Stimulated activated memory B cell treated with anti-CD40 and anti-IgM and Interleukin-4, amounts not matched to agents 10 μg/mL and 1 μg/mL and 100 μg/mL, for 72 hours (primary cell): Measurements from ENCODE around the gene GLOD4.
"Not testable (repeated sequence)": the region's sequence is repeated elsewhere in the genome, so short reads cannot be mapped to it uniquely, and the experiment has no call there.

ENCODE experiments used
- ATAC-seq: fragments of 150-1000 bp; cut with Tn5 transposase; 2 replicates; pipeline ENCODE4 v1.10.0; 2021
- H3K27ac Mint-ChIP-seq: one replicate; pipeline ENCODE4 v1.8.0; 2022; ENCODE audit warnings: mild to moderate bottlenecking, mixed read lengths
- H3K27me3 Mint-ChIP-seq: one replicate; pipeline ENCODE4 v1.8.0; 2022; ENCODE audit warnings: mixed read lengths
- H3K36me3 Mint-ChIP-seq: one replicate; pipeline ENCODE4 v1.8.0; 2022; ENCODE audit warnings: mixed read lengths
- H3K4me1 Mint-ChIP-seq: one replicate; pipeline ENCODE4 v1.8.0; 2022; ENCODE audit warnings: mixed read lengths
- H3K4me3 Mint-ChIP-seq: one replicate; pipeline ENCODE4 v1.8.0; 2022; ENCODE audit warnings: mild to moderate bottlenecking, moderate library complexity, mixed read lengths
- H3K9me3 Mint-ChIP-seq: one replicate; pipeline ENCODE4 v1.8.0; 2022; ENCODE audit warnings: mixed read lengths

GLOD4 gene

GRCh38 chr17:794876-795275, 12.8 kb upstream of the GLOD4 start:
- Mint-ChIP-seq H3K4me3 (no peak overlapping the region), H3K9me3 (no peaks in the 10 kb centered on the region), H3K36me3 (peaks cover 11% of the 10 kb centered on the region), H3K27me3 (no peaks in the 10 kb centered on the region), H3K4me1 (peaks cover 6% of the 10 kb centered on the region), H3K27ac (no peak overlapping the region)
- peak; percentile 74 for ATAC-seq

- peaks cover 6% of the 10 kb centered on the region for H3K4me1 Mint-ChIP-seq
- H3K9me3 Mint-ChIP-seq: no peaks in the 10 kb centered on the region
- H3K4me3 Mint-ChIP-seq: no peak overlapping the region
- no peak overlapping the region for H3K27ac Mint-ChIP-seq
- peaks cover 24% of the 10 kb centered on the region for H3K36me3 Mint-ChIP-seq
- H3K27me3 Mint-ChIP-seq: no peaks in the 10 kb centered on the region
- no peak for ATAC-seq
Observed at GRCh38 chr17:792277-792676, 10.2 kb upstream of the GLOD4 start.

- Mint-ChIP-seq H3K27me3 (no peaks in the 10 kb centered on the region), H3K4me1 (peaks cover 6% of the 10 kb centered on the region), H3K36me3 (peaks cover 28% of the 10 kb centered on the region), H3K4me3 (no peak overlapping the region), H3K27ac (no peak overlapping the region), H3K9me3 (no peaks in the 10 kb centered on the region)
- ATAC-seq: no peak
Observed at GRCh38 chr17:791829-792228, 9.7 kb upstream of the GLOD4 start.

GRCh38 chr17:790874-791247, 8.8 kb upstream of the GLOD4 start:
- not testable (repeated sequence) for H3K4me3 Mint-ChIP-seq, H3K4me1 Mint-ChIP-seq, H3K27me3 Mint-ChIP-seq, H3K9me3 Mint-ChIP-seq, H3K27ac Mint-ChIP-seq, ATAC-seq
- peaks cover 33% of the 10 kb centered on the region for H3K36me3 Mint-ChIP-seq

- peaks cover 33% of the 10 kb centered on the region for H3K36me3 Mint-ChIP-seq
- H3K9me3 Mint-ChIP-seq, H3K4me3 Mint-ChIP-seq, ATAC-seq, H3K27me3 Mint-ChIP-seq, H3K4me1 Mint-ChIP-seq, H3K27ac Mint-ChIP-seq: not testable (repeated sequence)
Observed at GRCh38 chr17:789931-790873, 8.1 kb upstream of the GLOD4 start.

- Mint-ChIP-seq H3K36me3 (peaks cover 33% of the 10 kb centered on the region), H3K9me3 (no peaks in the 10 kb centered on the region), H3K27ac (no peak overlapping the region), H3K4me3 (no peak overlapping the region), H3K27me3 (no peaks in the 10 kb centered on the region), H3K4me1 (peaks cover 6% of the 10 kb centered on the region)
- ATAC-seq: no peak
Observed at GRCh38 chr17:789160-789840, 7.2 kb upstream of the GLOD4 start.

GRCh38 chr17:788551-788950, 6.5 kb upstream of the GLOD4 start:
- H3K4me1 Mint-ChIP-seq: peaks cover 13% of the 10 kb centered on the region
- H3K9me3 Mint-ChIP-seq: no peaks in the 10 kb centered on the region
- ATAC-seq: no peak
- H3K27me3 Mint-ChIP-seq: no peaks in the 10 kb centered on the region
- H3K27ac Mint-ChIP-seq: no peak overlapping the region
- peaks cover 33% of the 10 kb centered on the region for H3K36me3 Mint-ChIP-seq
- H3K4me3 Mint-ChIP-seq: no peak overlapping the region

GRCh38 chr17:787641-788221, 5.7 kb upstream of the GLOD4 start:
- no peak for ATAC-seq
- Mint-ChIP-seq H3K4me3 (no peak overlapping the region), H3K36me3 (peaks cover 33% of the 10 kb centered on the region), H3K4me1 (peaks cover 17% of the 10 kb centered on the region), H3K27ac (no peak overlapping the region), H3K27me3 (no peaks in the 10 kb centered on the region), H3K9me3 (no peaks in the 10 kb centered on the region)

GRCh38 chr17:785901-786300, 3.8 kb upstream of the GLOD4 start:
- not testable (repeated sequence) for H3K27me3 Mint-ChIP-seq, H3K4me3 Mint-ChIP-seq, H3K27ac Mint-ChIP-seq, ATAC-seq, H3K9me3 Mint-ChIP-seq
- peaks cover 35% of the 10 kb centered on the region for H3K36me3 Mint-ChIP-seq
- peaks cover 32% of the 10 kb centered on the region for H3K4me1 Mint-ChIP-seq

- H3K4me3 Mint-ChIP-seq: no peak overlapping the region
- no peak for ATAC-seq
- H3K36me3 Mint-ChIP-seq: peaks cover 20% of the 10 kb centered on the region
- H3K9me3 Mint-ChIP-seq: no peaks in the 10 kb centered on the region
- peaks cover 39% of the 10 kb centered on the region for H3K4me1 Mint-ChIP-seq
- no peak overlapping the region for H3K27ac Mint-ChIP-seq
- H3K27me3 Mint-ChIP-seq: no peaks in the 10 kb centered on the region
Observed at GRCh38 chr17:784143-784542, 2.1 kb upstream of the GLOD4 start.

GRCh38 chr17:778096-778495, 4.0 kb downstream of the GLOD4 start:
- ATAC-seq: no peak
- Mint-ChIP-seq H3K27me3 (no peaks in the 10 kb centered on the region), H3K9me3 (no peaks in the 10 kb centered on the region), H3K4me1 (peaks cover 48% of the 10 kb centered on the region), H3K4me3 (no peak overlapping the region), H3K27ac (no peak overlapping the region), H3K36me3 (peaks cover 57% of the 10 kb centered on the region)

- Mint-ChIP-seq H3K27me3 (no peaks in the 10 kb centered on the region), H3K4me1 (peaks cover 32% of the 10 kb centered on the region), H3K36me3 (peaks cover 76% of the 10 kb centered on the region), H3K4me3 (peak overlapping the region; percentile 27), H3K9me3 (no peaks in the 10 kb centered on the region), H3K27ac (peak overlapping the region; percentile 91)
- ATAC-seq: no peak
Observed at GRCh38 chr17:774313-774584, 7.8 kb downstream of the GLOD4 start.

- Mint-ChIP-seq H3K4me1 (peaks cover 32% of the 10 kb centered on the region), H3K27ac (peak overlapping the region; percentile 91), H3K27me3 (no peaks in the 10 kb centered on the region), H3K36me3 (peaks cover 81% of the 10 kb centered on the region), H3K4me3 (peak overlapping the region; percentile 27), H3K9me3 (no peaks in the 10 kb centered on the region)
- peak; percentile 76 for ATAC-seq
Observed at GRCh38 chr17:773467-774312, 8.4 kb downstream of the GLOD4 start.

GRCh38 chr17:773016-773415, 9.1 kb downstream of the GLOD4 start:
- Mint-ChIP-seq H3K27me3 (no peaks in the 10 kb centered on the region), H3K36me3 (peaks cover 81% of the 10 kb centered on the region), H3K9me3 (no peaks in the 10 kb centered on the region), H3K27ac (peak overlapping the region; percentile 91), H3K4me1 (peaks cover 32% of the 10 kb centered on the region), H3K4me3 (no peak overlapping the region)
- no peak for ATAC-seq

GRCh38 chr17:767076-767475, 15.0 kb downstream of the GLOD4 start:
- ATAC-seq: no peak
- no peak overlapping the region for H3K27ac Mint-ChIP-seq
- H3K36me3 Mint-ChIP-seq: peaks cover 63% of the 10 kb centered on the region
- H3K4me3 Mint-ChIP-seq: no peak overlapping the region
- no peaks in the 10 kb centered on the region for H3K27me3 Mint-ChIP-seq
- H3K9me3 Mint-ChIP-seq: no peaks in the 10 kb centered on the region
- peaks cover under 1% of the 10 kb centered on the region for H3K4me1 Mint-ChIP-seq
